ENCODE measurements around the gene DGLUCY.

DGLUCY gene

GRCh38 chr14:91142214-91142668, 28.4 kb downstream of the DGLUCY start:
- CTCF ChIA-PET = interaction anchor here (0.6 to 4.5 kb wide), 3 partner anchors 13 to 239 kb away, joined by 3 to 44 read pairs (median 6); no protein-coding TSS in a partner anchor
- Histone ChIP-seq H3K27ac (ENCODE audit: extremely low read depth, low read depth, low read length) (no peak overlapping the region), H3K4me1 (ENCODE audit: control insufficient read depth, insufficient read depth, low read length) (no peaks in the 10 kb centered on the region), H3K9me3 (ENCODE audit: control insufficient read depth, insufficient read depth, low read depth, low read length) (no peaks in the 10 kb centered on the region), H3K4me3 (ENCODE audit: low read depth, low read length) (no peak overlapping the region), H3K36me3 (ENCODE audit: control insufficient read depth in 2 of 2, insufficient read depth in 1 of 2, low read length in 2 of 2) (peaks cover 0 to 18% of the 10 kb centered on the region in 2 experiments; a peak in 2 of 3 replicates)
- TF ChIP-seq ZNF292 (tag by site-specific recombination; IDR thresholded peaks at IDR 0.05; ENCODE audit: borderline replicate concordance, low read depth) (no peak), ZNF184 (tag by site-specific recombination; IDR thresholded peaks at IDR 0.05) (no peak), FEZF1 (tag by site-specific recombination; IDR thresholded peaks at IDR 0.05) (no peak), ZNF514 (tag by site-specific recombination; IDR thresholded peaks at IDR 0.05) (no peak), ZSCAN23 (tag by site-specific recombination; IDR thresholded peaks at IDR 0.05) (no peak), ZIC2 (tag by site-specific recombination; IDR thresholded peaks at IDR 0.05) (no peak), TSHZ1 (tag by site-specific recombination; IDR thresholded peaks at IDR 0.05; ENCODE audit: borderline replicate concordance) (no peak), ZBTB1 (tag by site-specific recombination; IDR thresholded peaks at IDR 0.05) (no peak), BCL6B (tag by site-specific recombination; IDR thresholded peaks at IDR 0.05) (no peak)
- POLR2A ChIA-PET = interaction anchor here (0.7 kb wide), 1 partner anchor 1606 kb away, joined by 4 read pairs; the partner anchor contains the start of gene LGMN

GRCh38 chr14:91143862-91144261, 30.0 kb downstream of the DGLUCY start:
- POLR2A ChIA-PET = no interaction called here
- peaks cover 6 to 23% of the 10 kb centered on the region in 2 experiments; a peak in 2 of 3 replicates for H3K36me3 ChIP-seq (ENCODE audit: control insufficient read depth in 2 of 2, insufficient read depth in 1 of 2, low read length in 2 of 2)
- no peak overlapping the region for H3K27ac ChIP-seq (ENCODE audit: extremely low read depth, low read depth, low read length)
- no peak for TF ChIP-seq ZNF24 (tag by site-specific recombination; IDR thresholded peaks at IDR 0.05)
- no peak for TF ChIP-seq ZNF558 (tag by site-specific recombination; IDR thresholded peaks at IDR 0.05)
- no peak for TF ChIP-seq ZNF473 (tag by site-specific recombination; IDR thresholded peaks at IDR 0.05)
- no peak for TF ChIP-seq ZNF830 (tag by site-specific recombination; IDR thresholded peaks at IDR 0.05; ENCODE audit: low read depth)
- no peak for TF ChIP-seq ZBTB21 (tag by site-specific recombination; IDR thresholded peaks at IDR 0.05)
- TF ChIP-seq YY2 (tag by site-specific recombination; IDR thresholded peaks at IDR 0.05) = no peak
- no peak for TF ChIP-seq TCF7L2 (IDR thresholded peaks at IDR 0.05; ENCODE audit: borderline replicate concordance, low read depth, low read length)
- TF ChIP-seq ZNF530 (tag by site-specific recombination; IDR thresholded peaks at IDR 0.05; ENCODE audit: low read depth) = no peak
- TF ChIP-seq ZEB2 (tag by site-specific recombination; IDR thresholded peaks at IDR 0.05) = no peak
- TF ChIP-seq ZNF677 (tag by site-specific recombination; IDR thresholded peaks at IDR 0.05) = no peak
- TF ChIP-seq ZNF366 (tag by site-specific recombination; conservative IDR thresholded peaks at IDR 0.05) = no peak
- TF ChIP-seq ZNF174 (tag by site-specific recombination; IDR thresholded peaks at IDR 0.05) = no peak
- TF ChIP-seq ZNF175 (tag by site-specific recombination; IDR thresholded peaks at IDR 0.05) = no peak
- H3K9me3 ChIP-seq (ENCODE audit: control insufficient read depth, insufficient read depth, low read depth, low read length) = no peaks in the 10 kb centered on the region
- no peak overlapping the region for H3K4me3 ChIP-seq (ENCODE audit: low read depth, low read length)
- CTCF ChIA-PET = interaction anchor here (1.2 kb wide), 1 partner anchor 29 kb away, joined by 4 read pairs; no protein-coding TSS in a partner anchor
- no peaks in the 10 kb centered on the region for H3K4me1 ChIP-seq (ENCODE audit: control insufficient read depth, insufficient read depth, low read length)
